Measurements from ENCODE around the gene FAM83C. TPM values are rescaled to one million over a fixed set of nuclear protein-coding genes. Genes with fewer than 3 reads are reported as not detected.

The FAM83C gene
- total RNA-seq, 2 experiments from 2014 or later: not detected

DNA sequence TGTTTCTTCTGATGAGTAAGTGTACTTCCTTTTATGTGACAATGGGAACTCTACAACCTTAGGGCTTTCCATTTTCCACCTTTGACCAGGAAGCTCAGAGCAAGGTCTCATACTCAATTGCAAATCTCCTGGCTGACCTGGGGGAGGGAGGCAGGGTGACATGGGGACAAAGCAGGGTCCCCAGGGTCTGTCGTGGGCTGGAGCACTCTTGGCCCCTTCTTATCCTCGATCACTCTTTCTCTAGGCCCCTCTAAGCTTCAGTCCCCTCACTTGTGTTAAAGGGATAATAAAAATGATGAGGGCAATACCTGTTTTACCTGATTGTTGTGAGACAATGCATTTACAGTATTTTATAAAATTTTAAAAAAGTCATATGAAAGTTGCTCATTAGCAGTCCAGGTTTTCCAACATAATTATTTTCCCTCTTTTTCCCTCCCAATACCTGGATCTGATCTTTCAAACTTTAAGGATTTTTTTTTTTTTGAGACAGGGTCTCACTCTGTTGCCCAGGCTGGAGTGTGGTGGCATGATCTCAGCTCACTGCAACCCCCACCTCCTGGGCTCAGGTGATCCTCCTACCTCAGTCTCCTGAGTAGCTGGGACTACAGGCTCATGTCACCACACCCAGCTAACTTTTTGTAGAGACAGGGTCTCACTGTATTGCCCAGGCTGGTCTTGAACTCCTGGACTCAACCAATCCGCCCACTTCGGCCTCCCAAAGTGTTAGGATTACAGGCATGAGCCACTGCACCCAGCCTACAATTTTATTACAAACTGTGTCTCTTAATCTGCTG is 8.4 kb upstream of the FAM83C start:
- no peak for ATAC-seq (ENCODE audit: poor library complexity)
- ChIA-PET CTCF (no interaction called here), POLR2A (no interaction called here)
- Mint-ChIP-seq H3K27ac (no peak overlapping the region), H3K4me3 (no peak overlapping the region), H3K9me3 (no peaks in the 10 kb centered on the region), H3K36me3 (ENCODE audit: low read depth) (no peaks in the 10 kb centered on the region), H3K4me1 (ENCODE audit: low read depth) (peaks cover 8% of the 10 kb centered on the region), H3K27me3 (no peaks in the 10 kb centered on the region)
- Histone ChIP-seq H3K4me3 (ENCODE audit: low read length) (no peak overlapping the region), H3K27me3 (ENCODE audit: control insufficient read depth in 1 of 2, insufficient read depth in 2 of 2, low read length in 2 of 2) (no peaks in the 10 kb centered on the region), H3K36me3 (ENCODE audit: insufficient read depth, low read length) (peaks cover under 1% of the 10 kb centered on the region), H3K27ac (ENCODE audit: low read depth in 1 of 2, low read length in 2 of 2) (no peak overlapping the region), H3K4me1 (ENCODE audit: insufficient read depth, low read length) (peaks cover 10% of the 10 kb centered on the region), H3K9me3 (ENCODE audit: control insufficient read depth in 1 of 2, insufficient read depth in 1 of 2, low read length in 2 of 2) (no peaks in the 10 kb centered on the region)
- TF ChIP-seq, protein P1, sequence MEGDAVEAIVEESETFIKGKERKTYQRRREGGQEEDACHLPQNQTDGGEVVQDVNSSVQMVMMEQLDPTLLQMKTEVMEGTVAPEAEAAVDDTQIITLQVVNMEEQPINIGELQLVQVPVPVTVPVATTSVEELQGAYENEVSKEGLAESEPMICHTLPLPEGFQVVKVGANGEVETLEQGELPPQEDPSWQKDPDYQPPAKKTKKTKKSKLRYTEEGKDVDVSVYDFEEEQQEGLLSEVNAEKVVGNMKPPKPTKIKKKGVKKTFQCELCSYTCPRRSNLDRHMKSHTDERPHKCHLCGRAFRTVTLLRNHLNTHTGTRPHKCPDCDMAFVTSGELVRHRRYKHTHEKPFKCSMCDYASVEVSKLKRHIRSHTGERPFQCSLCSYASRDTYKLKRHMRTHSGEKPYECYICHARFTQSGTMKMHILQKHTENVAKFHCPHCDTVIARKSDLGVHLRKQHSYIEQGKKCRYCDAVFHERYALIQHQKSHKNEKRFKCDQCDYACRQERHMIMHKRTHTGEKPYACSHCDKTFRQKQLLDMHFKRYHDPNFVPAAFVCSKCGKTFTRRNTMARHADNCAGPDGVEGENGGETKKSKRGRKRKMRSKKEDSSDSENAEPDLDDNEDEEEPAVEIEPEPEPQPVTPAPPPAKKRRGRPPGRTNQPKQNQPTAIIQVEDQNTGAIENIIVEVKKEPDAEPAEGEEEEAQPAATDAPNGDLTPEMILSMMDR (IDR thresholded peaks at IDR 0.05): no peak
- intact Hi-C loops (cut with DNase I, micrococcal nuclease): loop anchor here in 1 of 2 experiments (10.0 kb wide), 1 partner anchor 156 kb away; the partner anchor contains the start of gene EDEM2
- DNase-seq: no peak

DNA sequence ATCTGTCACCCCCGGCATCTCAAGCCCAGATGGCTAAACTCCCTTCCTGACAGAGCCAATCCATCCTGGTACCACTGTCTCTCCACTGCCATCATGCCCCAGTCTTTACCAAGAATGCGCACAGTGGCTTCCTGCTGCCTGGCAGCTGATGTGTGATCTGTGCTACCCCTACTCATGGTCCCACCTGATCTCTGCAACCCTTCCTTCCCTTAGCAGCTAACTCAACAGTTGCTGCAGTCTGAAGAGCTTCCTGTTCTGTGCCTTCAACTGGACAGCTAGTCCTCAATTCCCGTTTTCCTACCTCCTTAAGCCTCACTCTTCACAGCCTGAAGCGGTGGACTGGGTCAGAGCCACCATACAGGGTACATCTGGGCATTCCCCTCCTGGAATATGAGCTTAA is 7.6 kb upstream of the FAM83C start:
- no peak overlapping the region for H3K27ac Mint-ChIP-seq

DNA sequence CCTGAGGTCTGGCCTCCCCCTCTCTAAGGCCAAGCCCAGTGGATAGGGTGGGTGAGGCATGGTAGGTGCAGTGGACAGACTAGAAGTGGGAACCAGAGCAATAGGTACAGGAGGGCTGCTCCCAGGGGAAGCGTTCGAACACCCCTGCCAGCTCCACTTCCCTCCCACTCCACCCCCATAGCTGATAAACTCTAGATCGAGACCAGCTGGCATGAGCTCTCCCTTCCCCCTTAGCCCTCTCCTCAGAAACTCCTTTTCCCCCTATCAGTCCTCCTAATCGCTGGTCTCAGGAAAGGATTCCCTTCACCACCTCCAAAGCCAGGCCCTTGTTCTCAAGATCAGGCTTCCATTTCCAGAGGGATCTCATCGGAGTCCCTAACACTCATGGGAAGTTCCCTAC is 6.0 kb upstream of the FAM83C start:
- Histone ChIP-seq H3K36me3 (ENCODE audit: insufficient read depth, low read length) (no peaks in the 10 kb centered on the region), H3K4me3 (ENCODE audit: low read length) (no peak overlapping the region), H3K27me3 (ENCODE audit: control insufficient read depth in 1 of 2, insufficient read depth in 2 of 2, low read length in 2 of 2) (no peaks in the 10 kb centered on the region), H3K9me3 (ENCODE audit: control insufficient read depth in 1 of 2, insufficient read depth in 1 of 2, low read length in 2 of 2) (no peaks in the 10 kb centered on the region), H3K27ac (ENCODE audit: low read depth in 1 of 2, low read length in 2 of 2) (no peak overlapping the region), H3K4me1 (ENCODE audit: insufficient read depth, low read length) (peaks cover under 1% of the 10 kb centered on the region)
- POLR2A ChIA-PET: interaction anchor here (1.0 to 1.2 kb wide), 2 partner anchors 14 to 20 kb away, joined by 3 read pairs; partner anchors contain the start of genes EIF6 and MMP24OS
- Mint-ChIP-seq H3K4me3 (no peak overlapping the region), H3K4me1 (ENCODE audit: low read depth) (no peaks in the 10 kb centered on the region), H3K9me3 (no peaks in the 10 kb centered on the region), H3K27ac (no peak overlapping the region), H3K36me3 (ENCODE audit: low read depth) (no peaks in the 10 kb centered on the region), H3K27me3 (no peaks in the 10 kb centered on the region)
- intact Hi-C loops (cut with DNase I, micrococcal nuclease): no loop called here
- no peak for DNase-seq
- TF ChIP-seq, protein P1 (IDR thresholded peaks at IDR 0.05): no peak
- CTCF ChIA-PET: no interaction called here
- no peak for ATAC-seq (ENCODE audit: poor library complexity)

More for the DNA sequence above, 7.6 kb upstream of the FAM83C start:
- Mint-ChIP-seq H3K36me3 (ENCODE audit: low read depth) (no peaks in the 10 kb centered on the region), H3K27me3 (no peaks in the 10 kb centered on the region), H3K9me3 (no peaks in the 10 kb centered on the region), H3K4me3 (no peak overlapping the region), H3K4me1 (ENCODE audit: low read depth) (peaks cover 8% of the 10 kb centered on the region)
- peaks cover 10% of the 10 kb centered on the region for H3K4me1 ChIP-seq (ENCODE audit: insufficient read depth, low read length)
- intact Hi-C loops (cut with DNase I, micrococcal nuclease): loop anchor here in 1 of 2 experiments (10.0 kb wide), 1 partner anchor 155 kb away; the partner anchor contains the start of gene EDEM2
- H3K27ac ChIP-seq (ENCODE audit: low read depth in 1 of 2, low read length in 2 of 2): no peak overlapping the region
- ATAC-seq (ENCODE audit: poor library complexity) (no peak), DNase-seq (no peak)
- no peaks in the 10 kb centered on the region for H3K9me3 ChIP-seq (ENCODE audit: control insufficient read depth in 1 of 2, insufficient read depth in 1 of 2, low read length in 2 of 2)
- H3K4me3 ChIP-seq (ENCODE audit: low read length): no peak overlapping the region
- ChIA-PET CTCF (interaction anchor here (0.6 kb wide), 1 partner anchor 49 kb away, joined by 4 read pairs; no protein-coding TSS in a partner anchor), POLR2A (no interaction called here)
- H3K36me3 ChIP-seq (ENCODE audit: insufficient read depth, low read length): no peaks in the 10 kb centered on the region
- TF ChIP-seq, protein P1 (IDR thresholded peaks at IDR 0.05): no peak
- no peaks in the 10 kb centered on the region for H3K27me3 ChIP-seq (ENCODE audit: control insufficient read depth in 1 of 2, insufficient read depth in 2 of 2, low read length in 2 of 2)
